IMR-90 (cell line): ENCODE results near the gene KRIT1. TPM values are rescaled to one million over a fixed set of nuclear protein-coding genes. Genes with fewer than 3 reads are reported as not detected.

Source experiments
- ATAC-seq: fragments of 200-7000 bp; cut with Tn5 transposase; 2 replicates; pipeline ENCODE4 v1.9.1; 2020; ENCODE audit warnings: low read depth, mild to moderate bottlenecking, moderate library complexity
- BruUV-seq: library from RNA; stranded (reverse); fragments of 400-500 nt; replicated peaks from 2 replicates; lab custom pipeline; 2021; lab: Mats Ljungman, UMichigan
- CTCF ChIA-PET: fragments of 300-600 bp; formaldehyde crosslinking; extraction: SDS; loops from one replicate; lab custom pipeline; 2021; ENCODE audit warnings: antibody characterized with exemption; lab: Yijun Ruan, JAX
- POLR2A ChIA-PET: fragments of 300-600 bp; sonication (Branson Sonifier 250); formaldehyde crosslinking; loops from one replicate; lab custom pipeline; 2022; ENCODE audit warnings: antibody characterized with exemption; ENCODE audit not compliant: unreplicated experiment; lab: Charles Lee
- DNase-seq: peaks from one replicate; pipeline ENCODE4 v3.0.0; 2013
- H2AFZ ChIP-seq: replicated peaks from 2 replicates; pipeline ENCODE3; 2013; ENCODE audit warnings: low read length, mild to moderate bottlenecking; ENCODE audit not compliant: poor library complexity
- H2AK5ac ChIP-seq: 2 replicates; pipeline ENCODE4 v1.6.1; 2013; ENCODE audit warnings: low read depth, low read length, inconsistent platforms
- H2AK9ac ChIP-seq: replicated peaks from 2 replicates; pipeline ENCODE3; 2013; ENCODE audit warnings: mild to moderate bottlenecking, low read depth, low read length, moderate library complexity; ENCODE audit not compliant: poor library complexity
- H2BK120ac ChIP-seq: 2 replicates; pipeline ENCODE4 v1.6.1; 2013; ENCODE audit warnings: low read depth, low read length, inconsistent platforms
- H2BK15ac ChIP-seq: 3 replicates; pipeline ENCODE4 v1.6.1; 2013; ENCODE audit warnings: low read depth, low read length, inconsistent platforms
- H2BK20ac ChIP-seq: 2 replicates; pipeline ENCODE4 v1.6.1; 2013; ENCODE audit warnings: low read depth, mild to moderate bottlenecking, inconsistent platforms, low read length, moderate library complexity
- H2BK5ac ChIP-seq: 2 replicates; pipeline ENCODE4 v1.6.1; 2013; ENCODE audit warnings: mild to moderate bottlenecking, low read depth, low read length, inconsistent platforms; ENCODE audit not compliant: poor library complexity, severe bottlenecking
- H3K14ac ChIP-seq: replicated peaks from 2 replicates; pipeline ENCODE4 v1.6.1; 2013; ENCODE audit warnings: low read depth, low read length, inconsistent platforms
- H3K18ac ChIP-seq: 2 replicates; pipeline ENCODE4 v1.6.1; 2013; ENCODE audit warnings: low read depth, low read length, control low read depth
- H3K23ac ChIP-seq: 2 replicates; pipeline ENCODE4 v1.6.1; 2013; ENCODE audit warnings: low read depth, low read length, inconsistent platforms
- H3K27ac ChIP-seq: 2 replicates; pipeline ENCODE4 v1.5.1; 2013; ENCODE audit warnings: mild to moderate bottlenecking, control low read depth, low read length; ENCODE audit not compliant: insufficient read depth
- H3K27me3 ChIP-seq: 2 replicates; pipeline ENCODE4 v1.6.1; 2013; ENCODE audit warnings: low read length; ENCODE audit not compliant: control insufficient read depth, insufficient read depth
- H3K36me3 ChIP-seq: 2 replicates; pipeline ENCODE4 v1.6.1; 2013; ENCODE audit warnings: low read length, mixed read lengths; ENCODE audit not compliant: control insufficient read depth, insufficient read depth
- H3K4ac ChIP-seq: 2 replicates; pipeline ENCODE4 v1.6.1; 2013; ENCODE audit warnings: low read depth, low read length, inconsistent platforms
- H3K4me1 ChIP-seq: 2 replicates; pipeline ENCODE4 v1.6.1; 2013; ENCODE audit warnings: low read length, mixed read lengths; ENCODE audit not compliant: control insufficient read depth, insufficient read depth
- H3K4me2 ChIP-seq: 2 replicates; pipeline ENCODE4 v1.6.1; 2013; ENCODE audit warnings: low read depth, mild to moderate bottlenecking, control low read depth, low read length, moderate library complexity
- H3K4me3 ChIP-seq: 2 replicates; pipeline ENCODE4 v1.5.1; 2013; ENCODE audit warnings: low read depth, mild to moderate bottlenecking, control low read depth, low read length, moderate library complexity; ENCODE audit not compliant: insufficient read depth
- H3K56ac ChIP-seq: 2 replicates; pipeline ENCODE4 v1.6.1; 2013; ENCODE audit warnings: low read length, inconsistent platforms; ENCODE audit not compliant: insufficient read depth; ENCODE audit errors: extremely low read depth
- H3K79me1 ChIP-seq, 2 experiments: 2 replicates each; pipeline ENCODE4 v1.6.1; 2013; ENCODE audit warnings: low read length in 2 of 2, inconsistent platforms in 1 of 2, low read depth in 1 of 2
- H3K9ac ChIP-seq: 2 replicates; pipeline ENCODE4 v1.6.1; 2013; ENCODE audit warnings: low read depth, low read length, control low read depth
- H3K9me1 ChIP-seq: 2 replicates; pipeline ENCODE4 v1.6.1; 2013; ENCODE audit warnings: low read length, inconsistent platforms; ENCODE audit not compliant: insufficient read depth
- H3K9me3 ChIP-seq: 2 replicates; pipeline ENCODE4 v1.6.1; 2013; ENCODE audit warnings: low read length; ENCODE audit not compliant: control insufficient read depth, insufficient read depth
- H4K20me1 ChIP-seq: 2 replicates; pipeline ENCODE4 v1.6.1; 2013; ENCODE audit warnings: low read length, inconsistent platforms; ENCODE audit not compliant: insufficient read depth
- H4K5ac ChIP-seq: 2 replicates; pipeline ENCODE4 v1.6.1; 2013; ENCODE audit warnings: mild to moderate bottlenecking, low read depth, low read length, control low read depth
- H4K8ac ChIP-seq, 2 experiments: 2 replicates each; pipeline ENCODE4 v1.6.1; 2013; ENCODE audit warnings: low read depth in 2 of 2, low read length in 2 of 2, control low read depth in 1 of 2, inconsistent platforms in 1 of 2
- H4K91ac ChIP-seq: 2 replicates; pipeline ENCODE4 v1.6.1; 2013; ENCODE audit warnings: low read depth, low read length, inconsistent platforms; ENCODE audit not compliant: insufficient read depth
- BHLHE40 ChIP-seq: fragments of 150-350 bp; IDR thresholded peaks from 2 replicates; pipeline ENCODE4 v1.6.1; 2016; ENCODE audit warnings: mild to moderate bottlenecking, low read depth, low read length
- CEBPB ChIP-seq: IDR thresholded peaks from 2 replicates; pipeline ENCODE4 v1.6.1; 2012; ENCODE audit warnings: low read depth, low read length, improper control_type of control experiment
- CHD1 ChIP-seq: IDR thresholded peaks from 2 replicates; pipeline ENCODE4 v1.6.1; 2012; ENCODE audit warnings: low read depth, low read length, improper control_type of control experiment
- ELK1 ChIP-seq: fragments of 150-350 bp; IDR thresholded peaks from 2 replicates; pipeline ENCODE4 v1.6.1; 2016; ENCODE audit warnings: low read depth, mild to moderate bottlenecking, low read length, moderate library complexity, borderline replicate concordance
- FOS ChIP-seq: fragments of 150-350 bp; IDR thresholded peaks from 2 replicates; pipeline ENCODE4 v1.6.1; 2016; ENCODE audit warnings: low read depth, low read length
- MAFK ChIP-seq: IDR thresholded peaks from 2 replicates; pipeline ENCODE4 v1.6.1; 2012; ENCODE audit warnings: low read depth, low read length, improper control_type of control experiment
- MAZ ChIP-seq: IDR thresholded peaks from 2 replicates; pipeline ENCODE4 v1.6.1; 2012; ENCODE audit warnings: low read depth, mild to moderate bottlenecking, low read length, improper control_type of control experiment, moderate library complexity, borderline replicate concordance
- MXI1 ChIP-seq: IDR thresholded peaks from 2 replicates; pipeline ENCODE4 v1.6.1; 2012; ENCODE audit warnings: low read depth, mild to moderate bottlenecking, low read length, moderate library complexity, borderline replicate concordance
- NFE2L2 ChIP-seq: fragments of 150-350 bp; IDR thresholded peaks from 2 replicates; pipeline ENCODE4 v1.6.1; 2016; ENCODE audit warnings: low read depth, mild to moderate bottlenecking, low read length
- POLR2A ChIP-seq: IDR thresholded peaks from 2 replicates; pipeline ENCODE4 v1.6.1; 2012; ENCODE audit warnings: mild to moderate bottlenecking, low read depth, low read length
- RAD21 ChIP-seq: IDR thresholded peaks from 2 replicates; pipeline ENCODE4 v1.6.1; 2012; ENCODE audit warnings: low read length, improper control_type of control experiment
- RCOR1 ChIP-seq: IDR thresholded peaks from 2 replicates; pipeline ENCODE4 v1.6.1; 2012; ENCODE audit warnings: mild to moderate bottlenecking, low read length, improper control_type of control experiment; ENCODE audit not compliant: insufficient replicate concordance
- RFX5 ChIP-seq: IDR thresholded peaks from 2 replicates; pipeline ENCODE4 v1.8.0; 2012; ENCODE audit warnings: low read depth, mild to moderate bottlenecking, low read length, moderate library complexity
- SMC3 ChIP-seq: fragments of 150-350 bp; IDR thresholded peaks from 2 replicates; pipeline ENCODE4 v1.6.1; 2016; ENCODE audit warnings: low read depth, mild to moderate bottlenecking, antibody characterized with exemption, low read length, moderate library complexity
- USF2 ChIP-seq: fragments of 150-350 bp; IDR thresholded peaks from 2 replicates; pipeline ENCODE4 v1.6.1; 2017; ENCODE audit warnings: mild to moderate bottlenecking, antibody characterized with exemption, low read length, low read depth
- WGBS, 2 experiments: methylation state at CpG; one replicate each; pipeline versions ENCODE4 v1.1.5 to v1.1.7; 2013; ENCODE audit warnings: missing lambda C conversion rate in 2 of 2; ENCODE audit not compliant: insufficient read length in 1 of 2; ENCODE audit errors: extremely low coverage in 2 of 2; 5-methylcytosine and 5-hydroxymethylcytosine counted together
- dilution Hi-C: fragments of 300-500 bp; cut with HindIII; formaldehyde crosslinking; loops from one replicate; pipeline ENCODE4 v1.14.3; 2018; ENCODE audit warnings: low sequenced_read_pairs; ENCODE audit not compliant: unreplicated experiment
- in situ Hi-C: fragments of 300-500 bp; cut with MboI; formaldehyde crosslinking; loops from 3 replicates; pipeline ENCODE4 v1.14.3; 2019; ENCODE audit warnings: low sequenced_read_pairs, inconsistent platforms, mixed read lengths
- intact Hi-C: fragments of 100-400 bp; cut with micrococcal nuclease; formaldehyde crosslinking; loops from 2 replicates; pipeline ENCODE4 v1.10.0; 2022
- polyA plus RNA-seq, 3 experiments: library from polyadenylated mRNA; depleted of rRNA; stranded (reverse); fragments of >200 nt; gene quantifications; 2 replicates each; pipeline ENCODE4 v1.2.3, GENCODE V29; 2012; ENCODE audit warnings: low replicate concordance in 1 of 3
- total RNA-seq: library from RNA; depleted of rRNA; stranded (reverse); fragments of >200 nt; gene quantifications from 2 replicates; pipeline ENCODE4 v1.2.3, GENCODE V29; 2012
- TF ChIP-seq, protein P1 (sequence below): conservative IDR thresholded peaks from 2 replicates; pipeline ENCODE4 v1.5.1; 2012; ENCODE audit warnings: mild to moderate bottlenecking, low read depth, low read length, improper control_type of control experiment

KRIT1 gene
- total and polyA plus RNA-seq, 2 of the 4 experiments (the other 2 are of a cell fraction) = 22.9 to 38.2 TPM

DNA sequence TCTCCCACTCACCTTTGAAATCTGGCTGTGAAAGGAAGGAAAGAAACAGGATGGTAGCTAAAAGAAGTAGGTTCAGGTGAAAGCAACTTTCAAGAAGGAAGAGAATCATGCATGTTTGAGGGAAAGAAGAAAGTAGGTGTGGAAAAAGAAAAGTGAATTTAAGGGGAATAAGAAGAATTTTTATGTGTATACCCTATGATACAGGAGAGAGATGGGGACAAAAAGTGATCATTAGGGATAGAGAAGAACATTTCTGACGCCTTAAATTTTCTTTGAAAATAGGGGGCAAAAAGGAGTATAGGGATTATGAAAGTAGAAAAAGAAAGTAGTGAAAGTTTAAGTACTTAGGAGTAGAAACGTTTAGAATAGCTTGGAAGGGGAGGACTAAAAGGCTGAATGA, 15.2 kb downstream of the KRIT1 start:
- H3K79me1 ChIP-seq = peaks cover 0 to 2% of the 10 kb centered on the region in 2 experiments; a peak in 1 of 4 replicates
- no peaks in the 10 kb centered on the region for H3K4me1 ChIP-seq
- H4K8ac ChIP-seq = no peak overlapping the region
- H3K27me3 ChIP-seq = no peaks in the 10 kb centered on the region
- no peaks in the 10 kb centered on the region for H4K20me1 ChIP-seq
- ChIA-PET POLR2A (no interaction called here), CTCF (no interaction called here)
- H2BK120ac ChIP-seq = no peak overlapping the region
- no peak overlapping the region for H2AK5ac ChIP-seq
- BruUV-seq = no TSS peak
- no peak overlapping the region for H2BK15ac ChIP-seq
- dilution Hi-C loops = no loop called here
- H3K27ac ChIP-seq = no peak overlapping the region
- 0 out of 2 replicates have a peak overlapping the region, but pooled peaks have one; percentile 27 for H3K23ac ChIP-seq
- DNase-seq (no peak), ATAC-seq (no peak)
- H2AK9ac ChIP-seq = no peak overlapping the region
- no peak overlapping the region for H3K4me2 ChIP-seq
- H3K9me1 ChIP-seq = no peaks in the 10 kb centered on the region
- in situ Hi-C loops = no loop called here
- H3K9me3 ChIP-seq = no peaks in the 10 kb centered on the region
- H3K14ac ChIP-seq = no peak overlapping the region
- intact Hi-C loops = loop anchor here (10.0 kb wide), 1 partner anchor 124 kb away; no protein-coding TSS in a partner anchor
- no peak overlapping the region for H2BK5ac ChIP-seq
- H3K18ac ChIP-seq = no peak overlapping the region
- no peak overlapping the region for H2BK20ac ChIP-seq
- H4K5ac ChIP-seq = no peak overlapping the region
- H4K91ac ChIP-seq = no peak overlapping the region
- H3K4ac ChIP-seq = no peak overlapping the region
- WGBS, 2 experiments = 100% methylated on average over 1 to 2 of the region's 2 CpGs
- H3K4me3 ChIP-seq = no peak overlapping the region
- H2AFZ ChIP-seq = no peak overlapping the region
- H3K9ac ChIP-seq = no peak overlapping the region
- H3K36me3 ChIP-seq = peaks cover 19% of the 10 kb centered on the region
- no peak for TF ChIP-seq RAD21
- TF ChIP-seq, protein P1, sequence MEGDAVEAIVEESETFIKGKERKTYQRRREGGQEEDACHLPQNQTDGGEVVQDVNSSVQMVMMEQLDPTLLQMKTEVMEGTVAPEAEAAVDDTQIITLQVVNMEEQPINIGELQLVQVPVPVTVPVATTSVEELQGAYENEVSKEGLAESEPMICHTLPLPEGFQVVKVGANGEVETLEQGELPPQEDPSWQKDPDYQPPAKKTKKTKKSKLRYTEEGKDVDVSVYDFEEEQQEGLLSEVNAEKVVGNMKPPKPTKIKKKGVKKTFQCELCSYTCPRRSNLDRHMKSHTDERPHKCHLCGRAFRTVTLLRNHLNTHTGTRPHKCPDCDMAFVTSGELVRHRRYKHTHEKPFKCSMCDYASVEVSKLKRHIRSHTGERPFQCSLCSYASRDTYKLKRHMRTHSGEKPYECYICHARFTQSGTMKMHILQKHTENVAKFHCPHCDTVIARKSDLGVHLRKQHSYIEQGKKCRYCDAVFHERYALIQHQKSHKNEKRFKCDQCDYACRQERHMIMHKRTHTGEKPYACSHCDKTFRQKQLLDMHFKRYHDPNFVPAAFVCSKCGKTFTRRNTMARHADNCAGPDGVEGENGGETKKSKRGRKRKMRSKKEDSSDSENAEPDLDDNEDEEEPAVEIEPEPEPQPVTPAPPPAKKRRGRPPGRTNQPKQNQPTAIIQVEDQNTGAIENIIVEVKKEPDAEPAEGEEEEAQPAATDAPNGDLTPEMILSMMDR = no peak
- TF ChIP-seq NFE2L2 = no peak
- TF ChIP-seq USF2 = no peak
- no peak for TF ChIP-seq FOS
- TF ChIP-seq MAZ = no peak
- TF ChIP-seq CHD1 = no peak
- TF ChIP-seq RFX5 = no peak
- TF ChIP-seq MAFK = no peak
- no peak for TF ChIP-seq MXI1
- TF ChIP-seq CEBPB = no peak
- no peak for TF ChIP-seq SMC3
- no peak for TF ChIP-seq BHLHE40
- no peak for TF ChIP-seq RCOR1
- TF ChIP-seq POLR2A = no peak
- no peak for TF ChIP-seq ELK1
- H3K56ac ChIP-seq = no peak overlapping the region
